GM19468 (cell line): ENCODE results near the gene WDR18.
"Not testable (repeated sequence)": the region's sequence is repeated elsewhere in the genome, so short reads cannot be mapped to it uniquely, and the experiment has no call there.

Source experiments
- ATAC-seq: cut with Tn5 transposase; IDR thresholded peaks from one replicate; pipeline ENCODE4 v1.9.1; 2021; ENCODE audit warnings: mild to moderate bottlenecking, moderate library complexity, moderate number of reproducible peaks; ENCODE audit not compliant: unreplicated experiment; ENCODE audit errors: extremely low read depth

WDR18 gene

GRCh38 chr19:948842-949496, 35.2 kb upstream of the WDR18 start:
- no peak for ATAC-seq

GRCh38 chr19:950352-951066, 33.6 kb upstream of the WDR18 start:
- no peak for ATAC-seq

- no peak for ATAC-seq
Observed at GRCh38 chr19:952049-952679, 32.0 kb upstream of the WDR18 start.

- no peak for ATAC-seq
Observed at GRCh38 chr19:952680-953444, 31.3 kb upstream of the WDR18 start.

GRCh38 chr19:953445-954271, 30.5 kb upstream of the WDR18 start:
- ATAC-seq = no peak

GRCh38 chr19:954272-954671, 29.9 kb upstream of the WDR18 start:
- ATAC-seq = no peak

- no peak for ATAC-seq
Observed at GRCh38 chr19:954672-955494, 29.3 kb upstream of the WDR18 start.

- no peak for ATAC-seq
Observed at GRCh38 chr19:955803-956765, 28.1 kb upstream of the WDR18 start.

GRCh38 chr19:956766-957440, 27.2 kb upstream of the WDR18 start:
- no peak for ATAC-seq

GRCh38 chr19:957578-957977, 26.6 kb upstream of the WDR18 start:
- not testable (repeated sequence) for ATAC-seq

GRCh38 chr19:958967-959855, 24.9 kb upstream of the WDR18 start:
- ATAC-seq = no peak

GRCh38 chr19:960020-960419, 24.1 kb upstream of the WDR18 start:
- ATAC-seq = no peak

- no peak for ATAC-seq
Observed at GRCh38 chr19:960601-960938, 23.6 kb upstream of the WDR18 start.

GRCh38 chr19:961866-962620, 22.1 kb upstream of the WDR18 start:
- no peak for ATAC-seq

- no peak for ATAC-seq
Observed at GRCh38 chr19:962683-963400, 21.3 kb upstream of the WDR18 start.
